GM12878 (cell line): ENCODE measurements around the gene PAPPA. TPM values are rescaled to one million over a fixed set of nuclear protein-coding genes. Genes with fewer than 3 reads are reported as not detected.

Experiments
- ATAC-seq: fragments of 200-7000 bp; cut with Tn5 transposase; 3 replicates; pipeline ENCODE4 v1.9.1; 2020; ENCODE audit warnings: mild to moderate bottlenecking, moderate library complexity
- BruUV-seq: library from RNA; stranded (reverse); fragments of 400-500 nt; replicated peaks from 2 replicates; lab custom pipeline; 2021; lab: Mats Ljungman, UMichigan
- CTCF ChIA-PET: fragments of 300-600 bp; sonication (Branson Sonifier 250); formaldehyde crosslinking; extraction: SDS; loops from one replicate; lab custom pipeline; 2021; ENCODE audit warnings: inconsistent platforms; lab: Yijun Ruan, JAX
- POLR2A ChIA-PET: fragments of 350-600 bp; formaldehyde crosslinking; extraction: SDS; loops from one replicate; lab custom pipeline; 2021; ENCODE audit warnings: inconsistent platforms; lab: Charles Lee
- RAD21 ChIA-PET: fragments of 300-600 bp; sonication (Branson Sonifier 250); formaldehyde crosslinking; loops from one replicate; lab custom pipeline; 2023; ENCODE audit warnings: antibody characterized with exemption; ENCODE audit not compliant: unreplicated experiment; lab: Charles Lee
- SMC1A ChIA-PET: fragments of 300-600 bp; sonication (Branson Sonifier 250); formaldehyde crosslinking; loops from one replicate; lab custom pipeline; 2023; ENCODE audit not compliant: unreplicated experiment, uncharacterized antibody; lab: Charles Lee
- DNase-seq: peaks from one replicate; pipeline ENCODE4 v3.0.0-alpha.2; 2011; ENCODE audit warnings: low read depth, low spot score
- FAIRE-seq: peaks from 3 replicates; lab custom pipeline; 2011; peaks lifted over from hg19 to GRCh38; lab: Jason Lieb, UNC
- H2AFZ ChIP-seq: 2 replicates; pipeline ENCODE4 v1.6.0; 2011; ENCODE audit warnings: low read depth, low read length, control low read depth; ENCODE audit not compliant: control insufficient read depth
- H3K27ac ChIP-seq: 2 replicates; pipeline ENCODE4 v1.5.1; 2011; ENCODE audit warnings: control low read depth; ENCODE audit not compliant: control insufficient read depth, insufficient read depth
- H3K27me3 ChIP-seq, 2 experiments: replicated peaks in 1 of 2; 2 replicates each; pipeline versions ENCODE4 v1.6.0 to v1.6.1; 2011; ENCODE audit warnings: low read length in 1 of 2; ENCODE audit not compliant: control insufficient read depth in 2 of 2, insufficient read depth in 2 of 2
- H3K36me3 ChIP-seq, 2 experiments: 2 replicates each; pipeline ENCODE4 v1.5.1; 2011; ENCODE audit warnings: low read length in 1 of 2; ENCODE audit not compliant: control insufficient read depth in 2 of 2, insufficient read depth in 2 of 2
- H3K4me1 ChIP-seq: 2 replicates; pipeline ENCODE4 v1.6.1; 2011; ENCODE audit warnings: mild to moderate bottlenecking, low read length, moderate library complexity, mixed read lengths; ENCODE audit not compliant: control insufficient read depth, insufficient read depth
- H3K4me2 ChIP-seq: 2 replicates; pipeline ENCODE4 v1.6.0; 2011; ENCODE audit warnings: control low read depth; ENCODE audit not compliant: control insufficient read depth, insufficient read depth
- H3K4me3 ChIP-seq: fragments of 200-600 bp; sonication (generic); 2 replicates; pipeline ENCODE4 v1.5.1; 2016
- H3K79me2 ChIP-seq: 2 replicates; pipeline ENCODE4 v1.6.0; 2011; ENCODE audit warnings: low read length; ENCODE audit not compliant: control insufficient read depth, insufficient read depth
- H3K9ac ChIP-seq: 2 replicates; pipeline ENCODE4 v1.8.0; 2011; ENCODE audit warnings: low read length, control low read depth, mixed read lengths; ENCODE audit not compliant: control insufficient read depth, insufficient read depth
- H3K9me3 ChIP-seq: replicated peaks from 3 replicates; pipeline ENCODE4 v1.5.1; 2011; ENCODE audit warnings: mild to moderate bottlenecking, low read length; ENCODE audit not compliant: control insufficient read depth, insufficient read depth
- H4K20me1 ChIP-seq: 2 replicates; pipeline ENCODE4 v1.6.0; 2011; ENCODE audit not compliant: control insufficient read depth, insufficient read depth
- BCL3 ChIP-seq: IDR thresholded peaks from 2 replicates; pipeline ENCODE4 v1.6.1; 2011; ENCODE audit warnings: borderline replicate concordance, low read depth, mild to moderate bottlenecking, moderate library complexity, low read length; ENCODE audit not compliant: insufficient read depth, poor library complexity, severe bottlenecking
- EED ChIP-seq: sonication (generic); IDR thresholded peaks from 2 replicates; pipeline ENCODE4 v1.6.1; 2016; ENCODE audit warnings: antibody characterized with exemption, low read depth
- GABPA ChIP-seq: IDR thresholded peaks from 2 replicates; pipeline ENCODE4 v1.6.1; 2014; ENCODE audit warnings: antibody characterized with exemption, low read depth, mild to moderate bottlenecking, inconsistent platforms
- HDGF ChIP-seq: fragments of 450-650 bp; IDR thresholded peaks from 2 replicates; pipeline ENCODE4 v1.6.1; 2016; ENCODE audit warnings: antibody characterized with exemption
- NFYA ChIP-seq: IDR thresholded peaks from 2 replicates; pipeline ENCODE4 v1.6.1; 2011; ENCODE audit warnings: low read depth, mild to moderate bottlenecking, low read length, improper control_type of control experiment, borderline replicate concordance
- POLR2AphosphoS5 ChIP-seq: IDR thresholded peaks from 2 replicates; pipeline ENCODE4 v1.6.1; 2011; ENCODE audit warnings: mild to moderate bottlenecking, low read length, inconsistent platforms
- SP1 ChIP-seq: IDR thresholded peaks from one replicate; pipeline ENCODE4 v1.6.1; 2011; ENCODE audit warnings: low read depth, low read length
- SRF ChIP-seq, 2 experiments: IDR thresholded peaks; 2 replicates each; pipeline ENCODE4 v1.6.1; 2011; ENCODE audit warnings: low read depth in 2 of 2, low read length in 2 of 2, mild to moderate bottlenecking in 1 of 2, moderate library complexity in 1 of 2
- ZNF207 ChIP-seq: fragments of 450-650 bp; IDR thresholded peaks from 2 replicates; pipeline ENCODE4 v1.6.1; 2014; ENCODE audit warnings: antibody characterized with exemption, mild to moderate bottlenecking, borderline replicate concordance
- WGBS: methylation state at CpG from one replicate; pipeline ENCODE4 v1.1.6; 2016; ENCODE audit warnings: low lambda C conversion rate; ENCODE audit not compliant: insufficient replicate concordance, insufficient coverage; ENCODE audit errors: missing lambda C conversion rate; 5-methylcytosine and 5-hydroxymethylcytosine counted together
- in situ Hi-C: fragments of 300-500 bp; cut with MboI; formaldehyde crosslinking; loops from 9 replicates; pipeline ENCODE4 v1.14.3; 2018; ENCODE audit warnings: mixed read lengths
- intact Hi-C: fragments of 100-400 bp; cut with micrococcal nuclease; formaldehyde crosslinking; loops from one replicate; pipeline ENCODE4 v1.14.2; 2022; ENCODE audit not compliant: unreplicated experiment
- polyA plus RNA-seq, 11 experiments: library from polyadenylated mRNA; depleted of rRNA in 4 of 11; unstranded in 6 of 11; stranded (reverse) in 5 of 11; fragments of >200 nt; fragmentation: Nextera tagmentation in 4 of 11; fragmentation: Illumina TruSeq in 1 of 11; extraction: Ambion mirVana in 4 of 11; extraction: Trizol in 1 of 11; gene quantifications; 1 replicate in 1 of 11; 2 replicates in 10 of 11; pipeline versions ENCODE4 v1.2.1 to v1.2.3, GENCODE V29; 2011 to 2016; ENCODE audit warnings: inconsistent platforms in 2 of 11, missing spikeins in 2 of 11, low read depth in 1 of 11
- total RNA-seq, 4 experiments: library from RNA; depleted of rRNA in 3 of 4; stranded (reverse); fragments of >200 nt in 3 of 4; fragmentation: Illumina TruSeq in 1 of 4; extraction: Trizol in 1 of 4; gene quantifications; 2 replicates each; pipeline versions ENCODE4 v1.2.1 to v1.2.3, GENCODE V29; 2013 to 2021
- TF ChIP-seq, protein P1 (sequence below): fragments of 450-650 bp; IDR thresholded peaks from 2 replicates; pipeline ENCODE4 v1.6.1; 2014; ENCODE audit warnings: mild to moderate bottlenecking
- TF ChIP-seq, protein P2 (sequence below): fragments of 450-650 bp; formaldehyde crosslinking; IDR thresholded peaks from 2 replicates; pipeline ENCODE4 v1.5.0; 2022; ENCODE audit warnings: mild to moderate bottlenecking, missing genetic modification characterization

PAPPA gene
- total and polyA plus RNA-seq, 10 of the 15 experiments (the other 5 are each of a cell fraction or from before 2014, with no cell fraction given) = under 0.01 to 0.19 (median 0.02) TPM; not detected in 4

- SMC1A ChIA-PET = no interaction called here
- Histone ChIP-seq H3K36me3 (no peaks in the 10 kb centered on the region), H2AFZ (no peak overlapping the region), H3K9ac (no peak overlapping the region), H3K4me1 (no peaks in the 10 kb centered on the region), H3K9me3 (no peaks in the 10 kb centered on the region), H3K27ac (no peak overlapping the region), H3K27me3 (no peaks in the 10 kb centered on the region), H3K79me2 (no peaks in the 10 kb centered on the region), H4K20me1 (no peaks in the 10 kb centered on the region), H3K4me3 (no peak overlapping the region), H3K4me2 (no peak overlapping the region)
- WGBS = 16% methylated on average over 5 of the region's 5 CpGs
- BruUV-seq = no TSS peak
- in situ Hi-C loops (no loop called here), intact Hi-C loops (no loop called here)
- TF ChIP-seq, protein P1, sequence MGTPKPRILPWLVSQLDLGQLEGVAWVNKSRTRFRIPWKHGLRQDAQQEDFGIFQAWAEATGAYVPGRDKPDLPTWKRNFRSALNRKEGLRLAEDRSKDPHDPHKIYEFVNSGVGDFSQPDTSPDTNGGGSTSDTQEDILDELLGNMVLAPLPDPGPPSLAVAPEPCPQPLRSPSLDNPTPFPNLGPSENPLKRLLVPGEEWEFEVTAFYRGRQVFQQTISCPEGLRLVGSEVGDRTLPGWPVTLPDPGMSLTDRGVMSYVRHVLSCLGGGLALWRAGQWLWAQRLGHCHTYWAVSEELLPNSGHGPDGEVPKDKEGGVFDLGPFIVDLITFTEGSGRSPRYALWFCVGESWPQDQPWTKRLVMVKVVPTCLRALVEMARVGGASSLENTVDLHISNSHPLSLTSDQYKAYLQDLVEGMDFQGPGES = no peak
- TF ChIP-seq EED = no peak
- no peak for TF ChIP-seq BCL3
- no peak for TF ChIP-seq POLR2AphosphoS5
- no peak for TF ChIP-seq GABPA
- no peak for TF ChIP-seq SRF (IDR thresholded peaks at IDR 0.05; ENCODE audit: low read depth in 2 of 2, low read length in 2 of 2)
- TF ChIP-seq ZNF207 = no peak
- no peak for TF ChIP-seq SP1
- no peak for TF ChIP-seq NFYA
- TF ChIP-seq, protein P2, sequence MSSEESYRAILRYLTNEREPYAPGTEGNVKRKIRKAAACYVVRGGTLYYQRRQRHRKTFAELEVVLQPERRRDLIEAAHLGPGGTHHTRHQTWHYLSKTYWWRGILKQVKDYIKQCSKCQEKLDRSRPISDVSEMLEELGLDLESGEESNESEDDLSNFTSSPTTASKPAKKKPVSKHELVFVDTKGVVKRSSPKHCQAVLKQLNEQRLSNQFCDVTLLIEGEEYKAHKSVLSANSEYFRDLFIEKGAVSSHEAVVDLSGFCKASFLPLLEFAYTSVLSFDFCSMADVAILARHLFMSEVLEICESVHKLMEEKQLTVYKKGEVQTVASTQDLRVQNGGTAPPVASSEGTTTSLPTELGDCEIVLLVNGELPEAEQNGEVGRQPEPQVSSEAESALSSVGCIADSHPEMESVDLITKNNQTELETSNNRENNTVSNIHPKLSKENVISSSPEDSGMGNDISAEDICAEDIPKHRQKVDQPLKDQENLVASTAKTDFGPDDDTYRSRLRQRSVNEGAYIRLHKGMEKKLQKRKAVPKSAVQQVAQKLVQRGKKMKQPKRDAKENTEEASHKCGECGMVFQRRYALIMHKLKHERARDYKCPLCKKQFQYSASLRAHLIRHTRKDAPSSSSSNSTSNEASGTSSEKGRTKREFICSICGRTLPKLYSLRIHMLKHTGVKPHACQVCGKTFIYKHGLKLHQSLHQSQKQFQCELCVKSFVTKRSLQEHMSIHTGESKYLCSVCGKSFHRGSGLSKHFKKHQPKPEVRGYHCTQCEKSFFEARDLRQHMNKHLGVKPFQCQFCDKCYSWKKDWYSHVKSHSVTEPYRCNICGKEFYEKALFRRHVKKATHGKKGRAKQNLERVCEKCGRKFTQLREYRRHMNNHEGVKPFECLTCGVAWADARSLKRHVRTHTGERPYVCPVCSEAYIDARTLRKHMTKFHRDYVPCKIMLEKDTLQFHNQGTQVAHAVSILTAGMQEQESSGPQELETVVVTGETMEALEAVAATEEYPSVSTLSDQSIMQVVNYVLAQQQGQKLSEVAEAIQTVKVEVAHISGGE = no peak
- TF ChIP-seq HDGF = no peak
- RAD21 ChIA-PET = no interaction called here
- FAIRE-seq (no peak), ATAC-seq (no peak), DNase-seq (no peak)
- CTCF ChIA-PET = no interaction called here
- POLR2A ChIA-PET = no interaction called here
These were observed 10.7 kb upstream of the PAPPA start for GRCh38 chr9:116142706-116143492.
